GM21423 (cell line): Measurements from ENCODE around the gene ABL1.

Experiments used
- ATAC-seq: cut with Tn5 transposase; IDR thresholded peaks from one replicate; pipeline ENCODE4 v1.9.1; 2021; ENCODE audit warnings: mild to moderate bottlenecking, moderate library complexity; ENCODE audit not compliant: unreplicated experiment

ABL1 gene

GRCh38 chr9:130887494-130888144 lies 52.6 kb downstream of the ABL1 start:
- ATAC-seq: no peak

GRCh38 chr9:130888146-130888885 lies 53.3 kb downstream of the ABL1 start:
- no peak for ATAC-seq

DNA sequence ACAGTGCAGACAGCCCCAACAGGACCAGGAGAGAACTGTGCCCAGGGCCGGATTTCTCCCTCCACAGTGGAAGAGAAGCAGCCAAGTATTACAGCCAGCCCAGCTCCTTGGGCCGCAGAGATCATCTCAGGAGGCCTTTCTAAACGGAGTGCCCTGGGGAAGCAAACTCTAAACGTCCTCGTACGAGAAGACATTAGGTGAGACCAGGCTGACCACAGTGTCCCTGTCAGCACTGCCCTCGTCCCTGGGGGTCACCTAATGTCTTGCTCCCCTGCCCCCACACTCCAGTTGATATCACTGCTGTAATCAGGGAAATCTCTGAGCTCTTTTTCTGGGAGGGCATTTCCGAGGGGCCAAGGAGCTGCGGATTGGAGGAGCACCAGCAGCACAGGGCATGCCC lies 55.1 kb downstream of the ABL1 start:
- ATAC-seq: no peak

GRCh38 chr9:130890870-130891687 lies 56.0 kb downstream of the ABL1 start:
- no peak for ATAC-seq

- no peak for ATAC-seq
Measured at GRCh38 chr9:130891688-130892476, 56.8 kb downstream of the ABL1 start.

GRCh38 chr9:130892477-130893304 lies 57.6 kb downstream of the ABL1 start:
- ATAC-seq: no peak

GRCh38 chr9:130893341-130894101 lies 58.5 kb downstream of the ABL1 start:
- no peak for ATAC-seq

DNA sequence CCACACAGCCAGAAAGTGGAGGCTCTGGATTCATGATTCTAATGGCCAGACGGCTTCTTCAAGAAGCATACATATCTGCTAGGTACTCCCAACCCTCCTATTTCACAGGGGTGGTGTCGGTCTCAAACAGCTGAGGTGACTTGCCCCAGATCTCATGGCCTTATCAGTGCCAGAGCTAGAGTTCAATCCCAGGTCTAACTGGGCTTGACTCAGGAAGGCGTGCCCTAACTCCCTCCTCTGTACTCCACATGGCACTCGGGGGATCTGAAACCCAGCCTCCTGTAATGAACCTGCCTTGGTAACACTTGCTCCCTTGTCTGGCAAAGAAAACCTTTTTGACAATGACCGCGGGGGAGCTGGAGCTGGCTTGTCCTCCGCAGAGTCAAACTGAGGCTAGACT lies 59.5 kb downstream of the ABL1 start:
- no peak for ATAC-seq

GRCh38 chr9:130895038-130895437 lies 60.0 kb downstream of the ABL1 start:
- no peak for ATAC-seq

DNA sequence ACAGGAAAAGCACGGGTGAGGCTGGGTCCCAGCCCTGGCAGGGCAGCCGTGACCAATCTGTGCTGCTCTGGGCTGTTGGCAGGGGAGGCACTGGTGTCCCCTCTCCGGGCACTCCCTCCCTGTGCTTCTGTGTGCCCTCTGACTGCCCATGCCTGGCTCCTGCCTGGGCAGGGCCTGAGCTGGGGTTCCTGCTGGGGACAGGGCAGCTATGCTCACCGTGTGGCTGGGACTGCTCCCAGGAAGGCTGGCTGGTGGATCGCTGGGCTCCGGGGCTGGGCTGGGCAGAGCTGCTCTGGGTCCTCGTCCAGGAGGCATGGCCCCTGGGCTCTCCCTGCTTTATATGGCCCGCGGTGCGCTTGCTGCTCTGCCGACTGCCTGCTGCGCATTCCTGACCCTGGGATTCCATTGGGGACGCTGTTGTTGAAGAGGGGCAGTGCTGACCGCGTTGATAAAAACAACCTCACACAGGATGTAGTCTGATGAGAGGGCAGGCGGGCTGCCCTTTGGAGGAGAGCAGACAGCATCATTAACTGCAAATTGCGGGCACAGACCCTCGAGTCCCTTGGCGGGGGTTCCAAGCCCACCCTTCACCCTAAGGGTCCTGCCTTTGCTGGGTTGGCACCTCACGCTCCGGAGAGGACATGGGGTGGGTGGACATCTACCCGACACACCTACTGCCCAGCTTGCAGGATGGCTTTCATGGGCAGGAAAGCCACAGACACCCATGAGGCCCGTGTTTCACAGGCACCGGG lies 60.6 kb downstream of the ABL1 start:
- ATAC-seq: no peak

GRCh38 chr9:130896233-130897014 lies 61.4 kb downstream of the ABL1 start, which contains the start of gene QRFP:
Gene QRFP (minus strand): TSS chr9:130896812. CDS start chr9:130893838, 2,974 bp downstream.
- ATAC-seq: no peak

DNA sequence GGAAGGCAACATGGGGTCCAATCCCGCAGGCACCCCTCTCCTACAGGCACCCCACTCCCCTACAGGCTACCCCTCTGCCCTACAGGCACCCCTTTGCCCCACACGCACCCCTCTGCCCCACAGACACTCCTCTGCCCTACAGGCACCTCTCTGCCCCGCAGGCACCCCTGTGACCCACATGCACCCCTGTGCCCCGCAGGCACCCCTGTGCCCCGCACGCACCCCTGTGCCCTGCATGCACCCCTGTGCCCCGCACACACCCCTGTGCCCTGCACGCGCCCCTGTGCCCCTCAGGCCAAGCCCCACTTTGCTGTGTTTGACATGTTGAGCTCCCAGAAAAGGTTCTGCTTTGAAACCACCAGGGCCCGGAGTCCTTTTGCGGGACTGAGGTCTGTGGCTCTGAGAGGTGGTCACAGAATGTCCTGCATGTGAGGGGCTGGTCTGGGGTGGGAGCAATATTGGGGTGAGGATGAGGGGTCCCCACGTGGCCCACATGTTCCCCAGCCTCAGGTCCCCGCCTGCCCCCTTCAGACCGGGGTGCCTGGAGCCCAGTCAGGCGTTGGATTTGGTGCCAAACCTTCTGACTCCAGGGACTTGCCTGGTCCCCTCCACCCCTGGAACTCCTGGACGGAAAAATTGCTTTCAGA lies 62.2 kb downstream of the ABL1 start:
- ATAC-seq: no peak

DNA sequence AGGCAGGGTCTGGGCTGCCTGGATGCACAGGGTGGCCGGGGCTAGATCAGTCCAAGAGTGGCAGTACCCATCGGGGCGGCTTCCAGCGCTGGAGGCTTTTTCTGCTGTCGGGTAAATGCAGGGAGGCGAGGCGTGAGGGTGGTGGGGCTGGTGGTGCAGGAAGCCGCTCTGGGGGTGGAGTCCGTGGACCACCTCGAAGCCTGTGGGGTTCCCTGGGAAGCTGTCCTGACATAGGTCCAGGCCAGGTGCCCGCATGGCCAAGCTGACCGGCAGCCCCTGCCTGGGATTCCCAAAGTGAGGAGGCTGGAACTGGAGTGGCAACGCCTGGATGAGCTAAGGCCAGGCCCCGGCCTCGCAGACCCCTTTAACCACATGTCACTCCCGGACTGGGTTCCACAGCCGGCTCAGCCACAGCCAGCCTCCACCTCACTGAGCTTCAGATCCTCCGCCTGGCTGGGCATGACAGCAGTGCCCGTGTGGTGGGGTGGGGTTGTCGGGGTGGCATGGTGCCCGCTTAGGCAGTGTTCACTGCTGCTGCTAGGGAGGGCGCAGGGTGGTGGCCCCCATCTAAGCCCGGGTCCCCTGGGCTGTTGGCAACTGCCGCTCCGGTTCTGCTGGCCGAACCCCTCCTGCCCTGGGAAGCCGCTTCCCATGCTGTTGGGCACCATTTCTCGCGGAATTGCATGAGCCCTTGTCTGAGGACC lies 62.9 kb downstream of the ABL1 start:
- no peak for ATAC-seq

DNA sequence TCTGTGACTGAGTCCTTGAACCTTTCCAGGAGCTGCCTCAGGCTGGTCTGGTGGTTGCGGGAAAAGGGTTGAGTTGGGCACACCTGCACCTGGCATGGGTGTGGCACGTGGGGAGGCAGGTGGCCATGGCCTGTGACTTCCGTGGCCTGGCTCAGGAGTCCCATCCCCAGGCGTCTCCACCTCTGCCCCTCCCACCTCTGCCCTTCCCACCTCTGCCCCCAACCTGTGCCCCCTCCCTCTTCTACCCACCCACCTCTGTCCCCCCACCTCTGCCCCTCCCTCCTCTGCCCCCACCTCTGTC lies 63.4 kb downstream of the ABL1 start:
- no peak for ATAC-seq

GRCh38 chr9:130899051-130899748 lies 64.1 kb downstream of the ABL1 start:
- ATAC-seq: no peak
